IgD-negative memory B cell (primary cell): ENCODE measurements around the gene FIBP. TPM values are rescaled to one million over a fixed set of nuclear protein-coding genes. Genes with fewer than 3 reads are reported as not detected.

Source experiments
- H3K27ac Mint-ChIP-seq, 3 donors: one replicate each; pipeline ENCODE4 v1.8.0; 2020 to 2022; ENCODE audit warnings: mild to moderate bottlenecking in 3 of 3, mixed read lengths in 3 of 3, moderate library complexity in 1 of 3
- H3K27me3 Mint-ChIP-seq: one replicate; pipeline ENCODE4 v1.8.0; 2021; ENCODE audit warnings: mixed read lengths
- H3K36me3 Mint-ChIP-seq: one replicate; pipeline ENCODE4 v1.8.0; 2020; ENCODE audit warnings: mild to moderate bottlenecking, mixed read lengths
- H3K4me1 Mint-ChIP-seq, 3 donors: one replicate each; pipeline ENCODE4 v1.8.0; 2020 to 2022; ENCODE audit warnings: mixed read lengths in 3 of 3, mild to moderate bottlenecking in 1 of 3
- H3K4me3 Mint-ChIP-seq, 4 donors: one replicate each; pipeline ENCODE4 v1.8.0; 2020 to 2022; ENCODE audit warnings: mild to moderate bottlenecking in 4 of 4, mixed read lengths in 4 of 4, moderate library complexity in 3 of 4
- H3K9me3 Mint-ChIP-seq, 3 donors: one replicate each; pipeline ENCODE4 v1.8.0; 2020 to 2021; ENCODE audit warnings: mixed read lengths in 3 of 3, mild to moderate bottlenecking in 1 of 3
- polyA plus RNA-seq: library from polyadenylated mRNA; unstranded; fragments of 300-500 nt; fragmentation: Illumina TruSeq; gene quantifications from one replicate; pipeline ENCODE4 v1.2.3, GENCODE V29; 2021

FIBP gene
- polyA plus RNA-seq, 1 donor from 2014 or later = 97.0 TPM

- H3K36me3 Mint-ChIP-seq = peaks cover 2% of the 10 kb centered on the region
- peak overlapping the region in 1 of 4 donors; percentile 17 for H3K4me3 Mint-ChIP-seq
Observed at GRCh38 chr11:65863889-65864705, 24.2 kb downstream of the FIBP start.

GRCh38 chr11:65862941-65863888 is 25.1 kb downstream of the FIBP start:
- peak overlapping the region in 2 of 4 donors; percentile 34 to 82 for H3K4me3 Mint-ChIP-seq

More at GRCh38 chr11:65863889-65864705, 24.2 kb downstream of the FIBP start:
- no peaks in the 10 kb centered on the region for H3K9me3 Mint-ChIP-seq
- peaks cover 5 to 14% (median 8%) of the 10 kb centered on the region in 3 donors for H3K4me1 Mint-ChIP-seq
- no peaks in the 10 kb centered on the region for H3K27me3 Mint-ChIP-seq
- peak overlapping the region in 1 of 3 donors; percentile 39 for H3K27ac Mint-ChIP-seq

GRCh38 chr11:65862191-65862735 is 26.0 kb downstream of the FIBP start:
- Mint-ChIP-seq H3K9me3 (no peaks in the 10 kb centered on the region), H3K27ac (no peak overlapping the region), H3K4me1 (peaks cover 11 to 19% (median 13%) of the 10 kb centered on the region in 3 donors), H3K27me3 (no peaks in the 10 kb centered on the region), H3K36me3 (peaks cover 2% of the 10 kb centered on the region), H3K4me3 (peak overlapping the region in 3 of 4 donors; percentile 34 to 82 (median 65))

More at GRCh38 chr11:65862941-65863888, 25.1 kb downstream of the FIBP start:
- peaks cover 2% of the 10 kb centered on the region for H3K36me3 Mint-ChIP-seq
- H3K4me1 Mint-ChIP-seq = peaks cover 10 to 18% (median 11%) of the 10 kb centered on the region in 3 donors
- H3K9me3 Mint-ChIP-seq = no peaks in the 10 kb centered on the region
- peak overlapping the region in 1 of 3 donors; percentile 64 for H3K27ac Mint-ChIP-seq
- H3K27me3 Mint-ChIP-seq = no peaks in the 10 kb centered on the region

DNA sequence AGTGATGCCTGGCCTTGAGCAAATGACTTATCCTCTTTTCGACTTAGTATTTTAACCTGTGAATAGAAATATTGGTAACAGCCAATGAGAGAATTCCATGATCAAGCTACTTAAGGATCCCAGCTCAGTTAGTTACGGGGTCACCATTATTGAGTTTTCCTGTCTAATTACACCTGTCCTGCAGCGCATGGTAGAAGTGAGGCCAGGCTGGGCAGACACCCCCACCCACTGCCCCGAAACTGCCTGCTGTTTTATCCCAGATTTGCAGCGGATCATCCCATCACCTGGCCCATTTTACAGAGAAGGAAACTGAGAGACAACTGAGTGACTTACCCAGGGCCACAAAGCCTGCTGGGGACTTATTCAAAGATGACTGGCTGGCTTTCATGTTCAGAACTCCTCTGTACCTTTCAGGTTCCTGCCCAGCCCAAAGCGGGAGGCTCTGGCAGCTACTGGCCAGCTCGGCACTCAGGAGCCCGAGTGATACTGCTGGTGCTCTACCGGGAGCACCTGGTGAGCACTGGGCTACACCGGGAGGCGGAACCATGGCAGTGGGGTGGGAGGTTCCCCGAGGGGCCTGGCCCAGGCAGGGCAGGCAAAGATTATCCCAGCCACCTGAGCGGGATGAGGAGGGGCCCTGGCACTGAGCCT is 26.6 kb downstream of the FIBP start:
- Mint-ChIP-seq H3K4me1 (peaks cover 13 to 21% (median 17%) of the 10 kb centered on the region in 3 donors), H3K27ac (no peak overlapping the region), H3K36me3 (no peaks in the 10 kb centered on the region), H3K9me3 (no peaks in the 10 kb centered on the region), H3K4me3 (peak overlapping the region; percentile 51 to 98 (median 97)), H3K27me3 (no peaks in the 10 kb centered on the region)

DNA sequence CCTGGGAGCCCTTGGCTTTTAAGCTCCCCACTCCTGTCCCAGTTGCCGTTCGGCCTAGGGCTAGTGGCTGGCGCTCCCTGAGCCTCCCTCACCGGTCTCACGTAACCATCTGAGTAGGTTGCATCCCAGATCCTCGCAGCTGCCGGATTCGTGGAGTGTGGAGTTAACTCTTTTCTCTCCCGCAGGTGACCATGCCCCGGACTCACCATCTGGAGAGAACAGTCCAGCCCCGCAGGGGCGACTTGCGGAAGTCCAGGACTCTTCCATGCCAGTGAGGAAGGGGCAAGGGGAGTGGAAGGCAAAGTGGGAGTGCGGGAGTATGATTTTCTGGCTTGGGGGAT is 27.1 kb downstream of the FIBP start:
- no peaks in the 10 kb centered on the region for H3K36me3 Mint-ChIP-seq
- H3K27ac Mint-ChIP-seq = peak overlapping the region in 1 of 3 donors; percentile 34
- H3K4me1 Mint-ChIP-seq = peaks cover 18 to 26% (median 22%) of the 10 kb centered on the region in 3 donors
- H3K27me3 Mint-ChIP-seq = no peaks in the 10 kb centered on the region
- peak overlapping the region; percentile 96 to 98 (median 97) for H3K4me3 Mint-ChIP-seq
- no peaks in the 10 kb centered on the region for H3K9me3 Mint-ChIP-seq

DNA sequence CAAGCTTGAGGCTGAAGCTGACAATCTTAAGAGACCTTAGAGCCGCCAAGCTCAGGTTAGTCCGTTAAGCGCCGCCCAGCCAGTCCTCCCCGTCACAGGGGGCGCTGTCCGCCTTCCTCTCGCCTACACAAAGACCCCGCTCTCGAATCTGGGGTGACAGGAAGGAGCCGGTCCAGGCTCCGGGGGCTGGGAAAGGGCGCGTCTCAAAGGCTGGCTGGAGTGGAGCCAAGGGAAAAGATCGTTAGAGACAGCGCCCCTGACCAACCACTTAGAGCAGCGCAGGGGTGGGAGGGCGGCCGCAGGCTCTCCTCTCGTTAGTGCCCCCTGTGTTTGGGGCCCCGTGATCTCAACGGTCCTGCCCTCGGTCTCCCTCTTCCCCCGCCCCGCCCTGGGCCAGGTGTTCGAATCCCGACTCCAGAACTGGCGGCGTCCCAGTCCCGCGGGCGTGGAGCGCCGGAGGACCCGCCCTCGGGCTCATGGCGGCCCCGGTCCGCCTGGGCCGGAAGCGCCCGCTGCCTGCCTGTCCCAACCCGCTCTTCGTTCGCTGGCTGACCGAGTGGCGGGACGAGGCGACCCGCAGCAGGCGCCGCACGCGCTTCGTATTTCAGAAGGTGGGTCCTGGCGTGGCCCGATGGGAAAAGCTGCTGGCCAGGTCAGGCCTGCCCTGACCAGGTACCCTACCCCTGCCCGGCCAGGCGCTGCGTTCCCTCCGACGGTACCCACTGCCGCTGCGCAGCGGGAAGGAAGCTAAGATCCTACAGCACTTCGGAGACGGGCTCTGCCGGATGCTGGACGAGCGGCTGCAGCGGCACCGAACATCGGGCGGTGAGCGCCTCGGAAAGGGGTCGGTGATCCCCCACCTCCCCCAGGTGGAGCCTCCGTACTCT is 27.8 kb downstream of the FIBP start, which contains the start of gene MUS81:
TSS of gene MUS81 (plus strand) at position 156 of the 887 bp plus-strand sequence. CDS start at position 477, 321 bp downstream.
- H3K4me1 Mint-ChIP-seq = peaks cover 21 to 32% (median 23%) of the 10 kb centered on the region in 3 donors
- no peaks in the 10 kb centered on the region for H3K9me3 Mint-ChIP-seq
- no peaks in the 10 kb centered on the region for H3K27me3 Mint-ChIP-seq
- peaks cover 2% of the 10 kb centered on the region for H3K36me3 Mint-ChIP-seq
- peak within 1 kb of the TSS; percentile 74 to 98 (median 97) for H3K27ac Mint-ChIP-seq
- H3K4me3 Mint-ChIP-seq = peak within 1 kb of the TSS; percentile 96 to 98 (median 97)

DNA sequence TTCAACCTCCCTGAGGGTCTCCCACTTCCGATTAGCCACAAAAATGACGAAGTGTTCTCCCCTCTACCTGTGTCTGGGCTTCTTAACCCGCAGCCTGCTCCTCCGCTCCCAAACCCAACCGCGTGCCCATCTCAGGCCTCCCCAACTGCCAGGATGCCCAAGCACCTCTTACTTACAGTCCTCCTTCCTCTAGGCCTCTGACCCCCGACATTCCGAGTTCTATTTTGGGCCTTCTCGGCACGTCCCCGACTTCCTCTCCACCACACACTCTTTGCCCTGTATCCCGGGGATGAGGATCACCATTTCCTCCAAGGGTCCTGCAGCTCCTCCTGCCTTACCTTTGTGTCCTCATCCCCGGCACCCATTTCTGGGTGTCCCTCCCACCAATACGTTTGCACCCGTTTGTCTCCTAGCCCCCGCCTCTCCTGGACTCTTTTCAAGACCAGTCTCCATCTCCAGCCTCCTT is 28.4 kb downstream of the FIBP start:
- Mint-ChIP-seq H3K4me1 (peaks cover 23 to 36% (median 25%) of the 10 kb centered on the region in 3 donors), H3K27ac (peak overlapping the region; percentile 74 to 98 (median 97)), H3K36me3 (peaks cover 2% of the 10 kb centered on the region), H3K27me3 (no peaks in the 10 kb centered on the region), H3K4me3 (peak overlapping the region; percentile 96 to 98 (median 97)), H3K9me3 (no peaks in the 10 kb centered on the region)

DNA sequence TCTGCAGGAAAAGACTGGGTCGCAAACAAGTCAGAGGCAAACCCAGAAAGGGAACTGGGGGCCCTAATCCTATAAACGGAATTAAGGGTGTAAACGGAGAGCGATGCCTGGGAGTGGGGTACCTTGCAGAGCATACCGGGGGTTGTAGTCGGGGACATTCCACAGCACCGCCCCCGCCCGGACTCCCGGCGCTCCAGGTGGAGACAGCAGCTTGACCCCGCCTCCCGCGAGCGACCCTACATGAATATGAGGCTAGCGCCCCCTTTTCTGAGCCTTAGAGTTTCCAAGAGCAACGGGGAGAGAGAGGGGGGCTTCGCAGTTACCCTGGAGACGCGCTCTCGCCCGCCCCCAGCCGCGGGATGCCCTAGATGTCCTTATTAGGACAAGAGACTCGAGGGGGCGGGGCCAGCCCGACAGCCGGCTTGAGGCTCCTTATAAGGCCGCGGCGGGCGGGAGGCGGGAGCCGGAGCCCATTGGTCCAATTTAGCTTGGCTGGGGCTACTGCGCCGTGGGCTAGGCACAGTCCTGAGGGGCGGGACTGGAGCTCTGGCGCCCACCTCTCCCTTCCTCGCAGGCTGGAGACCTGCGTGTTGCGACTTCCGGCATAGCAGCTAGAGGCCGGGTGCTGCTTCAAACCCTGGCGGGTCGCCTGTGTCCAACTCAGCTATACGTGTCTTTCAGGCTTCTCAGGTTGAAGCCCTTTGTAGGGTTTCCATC is 29.0 kb downstream of the FIBP start:
- Mint-ChIP-seq H3K36me3 (peaks cover 4% of the 10 kb centered on the region), H3K27me3 (no peaks in the 10 kb centered on the region), H3K27ac (peak overlapping the region; percentile 74 to 98 (median 97)), H3K4me1 (peaks cover 29 to 41% (median 30%) of the 10 kb centered on the region in 3 donors), H3K9me3 (no peaks in the 10 kb centered on the region), H3K4me3 (peak overlapping the region; percentile 96 to 98 (median 97))

DNA sequence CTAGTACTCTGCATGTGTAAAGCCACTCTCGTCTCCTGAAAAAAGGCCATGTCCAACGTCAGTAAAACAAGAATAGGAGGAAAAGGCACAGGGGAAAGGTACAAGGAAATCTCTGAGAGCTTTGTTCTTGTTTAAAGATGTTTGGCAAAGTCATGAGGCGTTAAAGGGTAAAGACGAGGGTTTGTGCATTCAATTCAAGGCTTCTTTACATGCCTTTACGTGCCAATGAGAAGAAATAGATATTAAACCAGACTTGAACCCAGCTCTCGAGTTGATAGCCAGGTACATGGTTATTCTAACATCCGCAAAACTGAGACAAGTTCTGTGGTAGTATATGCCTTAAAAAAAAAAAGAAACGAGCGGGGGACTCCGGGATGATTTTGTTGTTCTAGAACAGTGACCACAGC is 29.6 kb downstream of the FIBP start:
- Mint-ChIP-seq H3K4me3 (peak overlapping the region; percentile 96 to 98 (median 97)), H3K4me1 (peaks cover 30 to 44% (median 31%) of the 10 kb centered on the region in 3 donors), H3K27me3 (no peaks in the 10 kb centered on the region), H3K27ac (peak overlapping the region; percentile 74 to 98 (median 97)), H3K36me3 (peaks cover 4% of the 10 kb centered on the region), H3K9me3 (no peaks in the 10 kb centered on the region)

- Mint-ChIP-seq H3K4me1 (peaks cover 30 to 45% (median 35%) of the 10 kb centered on the region in 3 donors), H3K4me3 (peak within 1 kb of the TSS; percentile 96 to 98 (median 97))
Observed at GRCh38 chr11:65857853-65858680, 30.2 kb downstream of the FIBP start, which contains the start of gene CFL1. Gene CFL1, minus strand, starts transcription at chr11:65858180. Its CDS starts 81 bp downstream, at chr11:65858099.

DNA sequence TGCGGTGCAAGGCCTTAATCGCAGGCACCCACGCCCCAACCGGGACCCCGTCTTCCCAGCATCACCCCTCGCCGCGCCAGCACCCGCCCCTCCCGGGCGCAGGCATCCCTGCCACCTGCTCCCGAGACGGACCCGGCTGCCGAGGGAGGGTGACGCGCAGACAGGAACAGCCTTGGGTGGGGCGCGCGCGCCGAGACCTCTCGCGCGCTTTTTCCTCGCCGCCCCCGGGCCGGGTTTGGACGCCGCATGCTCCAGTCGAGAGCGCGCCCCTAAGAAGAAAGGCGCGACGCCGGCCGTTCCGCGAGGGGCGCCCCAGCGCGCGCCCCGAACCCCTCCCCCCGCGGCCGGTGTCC is 30.8 kb downstream of the FIBP start:
- H3K9me3 Mint-ChIP-seq = no peaks in the 10 kb centered on the region
- H3K36me3 Mint-ChIP-seq = peaks cover 6% of the 10 kb centered on the region
- H3K4me3 Mint-ChIP-seq = peak overlapping the region; percentile 89 to 97 (median 95)
- H3K4me1 Mint-ChIP-seq = peaks cover 30 to 43% (median 35%) of the 10 kb centered on the region in 3 donors
- peak overlapping the region in 2 of 3 donors; percentile 94 to 96 for H3K27ac Mint-ChIP-seq
- H3K27me3 Mint-ChIP-seq = no peaks in the 10 kb centered on the region

More at GRCh38 chr11:65857853-65858680, 30.2 kb downstream of the FIBP start, which contains the start of gene CFL1:
- Mint-ChIP-seq H3K9me3 (no peaks in the 10 kb centered on the region), H3K36me3 (peaks cover 6% of the 10 kb centered on the region), H3K27ac (peak within 1 kb of the TSS; percentile 96 to 98 (median 97)), H3K27me3 (no peaks in the 10 kb centered on the region)
